ENCODE data around the gene KRT4.

The KRT4 gene

GRCh38 chr12:52757449-52758176, 56.3 kb downstream of the KRT4 start:
- in situ Hi-C loops (cut with MboI; ENCODE audit: low sequenced_read_pairs), result no loop called here
